Liver (tissue), 9 donors: Measurements from ENCODE around the gene PEX11G. TPM values are rescaled to one million over a fixed set of nuclear protein-coding genes. Genes with fewer than 3 reads are reported as not detected.

Source experiments
- DNase-seq: peaks from one replicate; pipeline ENCODE4 v3.0.0-alpha.2; 2017; ENCODE audit warnings: low spot score
- H3K27ac ChIP-seq, 2 donors: one replicate each; pipeline ENCODE4 v1.7.0; 2013; ENCODE audit warnings: inconsistent platforms in 2 of 2, low read length in 2 of 2, control low read depth in 1 of 2, low read depth in 1 of 2, mild to moderate bottlenecking in 1 of 2
- H3K27me3 ChIP-seq, 4 donors: one replicate each; pipeline versions ENCODE4 v1.6.1 to v1.7.0; 2013; ENCODE audit warnings: low read length in 3 of 4, inconsistent platforms in 1 of 4, mild to moderate bottlenecking in 1 of 4, moderate library complexity in 1 of 4; ENCODE audit not compliant: control insufficient read depth in 4 of 4, insufficient read depth in 4 of 4
- H3K36me3 ChIP-seq, 4 donors: one replicate each; pipeline versions ENCODE4 v1.6.1 to v1.7.0; 2013; ENCODE audit warnings: low read length in 3 of 4, mild to moderate bottlenecking in 3 of 4, low read depth in 1 of 4, moderate library complexity in 1 of 4; ENCODE audit not compliant: control insufficient read depth in 4 of 4, insufficient read depth in 3 of 4
- H3K4me1 ChIP-seq, 4 donors: one replicate each; pipeline versions ENCODE4 v1.6.1 to v1.7.0; 2013; ENCODE audit warnings: low read length in 3 of 4, mild to moderate bottlenecking in 3 of 4, moderate library complexity in 1 of 4; ENCODE audit not compliant: control insufficient read depth in 4 of 4, insufficient read depth in 4 of 4
- H3K4me3 ChIP-seq, 3 donors: one replicate each; pipeline versions ENCODE4 v1.6.1 to v1.7.0; 2013; ENCODE audit warnings: low read length in 3 of 3, control low read depth in 1 of 3, low read depth in 1 of 3, mild to moderate bottlenecking in 1 of 3
- H3K9ac ChIP-seq, 2 donors: one replicate each; pipeline ENCODE4 v1.7.0; 2013; ENCODE audit warnings: low read length in 2 of 2, mild to moderate bottlenecking in 2 of 2, moderate library complexity in 2 of 2, control low read depth in 1 of 2, low read depth in 1 of 2
- H3K9me3 ChIP-seq, 4 donors: one replicate each; pipeline versions ENCODE4 v1.6.1 to v1.7.0; 2013; ENCODE audit warnings: low read length in 3 of 4; ENCODE audit not compliant: control insufficient read depth in 4 of 4
- ATF3 ChIP-seq: IDR thresholded peaks from 2 replicates; pipeline ENCODE4 v1.6.1; 2016; ENCODE audit warnings: antibody characterized with exemption
- FOXA1 ChIP-seq: IDR thresholded peaks from 2 replicates; pipeline ENCODE4 v1.6.1; 2016; ENCODE audit warnings: antibody characterized with exemption
- FOXA2 ChIP-seq: IDR thresholded peaks from 2 replicates; pipeline ENCODE4 v1.6.1; 2016; ENCODE audit warnings: antibody characterized with exemption
- GABPA ChIP-seq, 2 donors: IDR thresholded peaks in 1 of 2; conservative IDR thresholded peaks in 1 of 2; 2 replicates each; pipeline ENCODE4 v1.6.1; 2016; ENCODE audit warnings: antibody characterized with exemption in 2 of 2, mild to moderate bottlenecking in 1 of 2, moderate library complexity in 1 of 2
- HNF4A ChIP-seq, 2 donors: conservative IDR thresholded peaks; 2 replicates each; pipeline ENCODE4 v1.6.1; 2016; ENCODE audit warnings: antibody characterized with exemption in 2 of 2, mild to moderate bottlenecking in 2 of 2
- HNF4G ChIP-seq: IDR thresholded peaks from 2 replicates; pipeline ENCODE4 v1.6.1; 2016; ENCODE audit warnings: antibody characterized with exemption
- JUND ChIP-seq, 2 donors: IDR thresholded peaks; 2 replicates each; pipeline ENCODE4 v1.6.1; 2016; ENCODE audit warnings: antibody characterized with exemption in 2 of 2
- NR2F2 ChIP-seq: IDR thresholded peaks from 2 replicates; pipeline ENCODE4 v1.6.1; 2016; ENCODE audit warnings: antibody characterized with exemption
- RAD21 ChIP-seq, 2 donors: IDR thresholded peaks; 2 replicates each; pipeline ENCODE4 v1.6.1; 2016; ENCODE audit warnings: antibody characterized with exemption in 2 of 2, mild to moderate bottlenecking in 2 of 2
- REST ChIP-seq: IDR thresholded peaks from 2 replicates; pipeline ENCODE4 v1.6.1; 2016; ENCODE audit warnings: antibody characterized with exemption, mild to moderate bottlenecking
- RXRA ChIP-seq, 2 donors: IDR thresholded peaks; 2 replicates each; pipeline ENCODE4 v1.6.1; 2017 to 2018; ENCODE audit warnings: antibody characterized with exemption in 2 of 2, mild to moderate bottlenecking in 1 of 2
- SP1 ChIP-seq: IDR thresholded peaks from 2 replicates; pipeline ENCODE4 v1.6.1; 2018; ENCODE audit warnings: antibody characterized with exemption, mild to moderate bottlenecking
- TAF1 ChIP-seq: conservative IDR thresholded peaks from 2 replicates; pipeline ENCODE4 v1.6.1; 2016; ENCODE audit warnings: antibody characterized with exemption, mild to moderate bottlenecking
- YY1 ChIP-seq: IDR thresholded peaks from 2 replicates; pipeline ENCODE4 v1.6.1; 2016; ENCODE audit warnings: antibody characterized with exemption, mild to moderate bottlenecking
- ZBTB33 ChIP-seq: IDR thresholded peaks from 2 replicates; pipeline ENCODE4 v1.6.1; 2016; ENCODE audit warnings: antibody characterized with exemption
- WGBS: extraction: QIAGEN DNeasy Blood & Tissue Kit; methylation state at CpG from one replicate; pipeline ENCODE4 v1.1.7; 2013; 5-methylcytosine and 5-hydroxymethylcytosine counted together
- polyA plus RNA-seq, 2 donors: library from polyadenylated mRNA; stranded (reverse) in 1 of 2; unstranded in 1 of 2; fragments of 200-250 nt in 1 of 2; fragments of >200 nt in 1 of 2; fragmentation: Nextera tagmentation in 1 of 2; extraction: Ambion mirVana in 1 of 2; gene quantifications; one replicate each; pipeline versions ENCODE4 v1.2.1 to v1.2.3, GENCODE V29; 2013 to 2015
- total RNA-seq, 2 donors: library from RNA; depleted of rRNA; stranded (reverse); fragments of >200 nt; gene quantifications; one replicate each; pipeline ENCODE4 v1.2.3, GENCODE V29; 2014
- TF ChIP-seq, protein P1 (sequence below): fragments of 150-350 bp; IDR thresholded peaks from 2 replicates; pipeline ENCODE4 v1.5.1; 2017; ENCODE audit warnings: improper control_type of control experiment, low read depth, low read length; ENCODE audit not compliant: missing input control
- donor health status: healthy.
- donor health status: healthy.
- donor health status: healthy.
- donor health status: healthy.
- donor health status: healthy.

Gene PEX11G
- total and polyA plus RNA-seq, 4 donors = 1.9 to 10.9 (median 8.2) TPM

DNA sequence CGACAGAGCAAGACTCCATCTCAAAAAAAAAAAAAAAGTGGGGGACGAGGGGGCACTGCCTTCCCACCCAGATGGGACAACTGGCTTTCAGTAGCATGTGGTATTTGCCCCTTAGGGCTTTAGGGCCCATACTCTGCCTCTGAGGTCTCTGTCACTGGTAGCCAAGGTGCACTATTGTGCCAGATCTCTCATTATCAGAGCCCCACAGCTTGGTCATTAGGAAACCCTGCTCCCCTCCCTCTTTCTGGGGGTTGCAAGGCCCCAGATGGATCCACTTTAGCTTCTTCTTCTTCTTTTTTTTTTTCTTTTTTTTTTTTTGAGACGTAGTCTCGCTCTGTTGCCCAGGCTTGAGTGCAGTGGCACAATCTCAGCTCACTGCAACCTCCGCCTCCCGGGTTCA, 15.8 kb upstream of the PEX11G start:
- DNase-seq = no peak
- H3K4me3 ChIP-seq = no peak overlapping the region

More for the DNA sequence above, 15.8 kb upstream of the PEX11G start:
- WGBS = 92% methylated on average over 6 of the region's 6 CpGs
- peaks cover 8 to 12% (median 9%) of the 10 kb centered on the region in 4 donors for H3K4me1 ChIP-seq
- H3K36me3 ChIP-seq = no peaks in the 10 kb centered on the region
- H3K27me3 ChIP-seq = no peaks in the 10 kb centered on the region
- TF ChIP-seq, protein P1, sequence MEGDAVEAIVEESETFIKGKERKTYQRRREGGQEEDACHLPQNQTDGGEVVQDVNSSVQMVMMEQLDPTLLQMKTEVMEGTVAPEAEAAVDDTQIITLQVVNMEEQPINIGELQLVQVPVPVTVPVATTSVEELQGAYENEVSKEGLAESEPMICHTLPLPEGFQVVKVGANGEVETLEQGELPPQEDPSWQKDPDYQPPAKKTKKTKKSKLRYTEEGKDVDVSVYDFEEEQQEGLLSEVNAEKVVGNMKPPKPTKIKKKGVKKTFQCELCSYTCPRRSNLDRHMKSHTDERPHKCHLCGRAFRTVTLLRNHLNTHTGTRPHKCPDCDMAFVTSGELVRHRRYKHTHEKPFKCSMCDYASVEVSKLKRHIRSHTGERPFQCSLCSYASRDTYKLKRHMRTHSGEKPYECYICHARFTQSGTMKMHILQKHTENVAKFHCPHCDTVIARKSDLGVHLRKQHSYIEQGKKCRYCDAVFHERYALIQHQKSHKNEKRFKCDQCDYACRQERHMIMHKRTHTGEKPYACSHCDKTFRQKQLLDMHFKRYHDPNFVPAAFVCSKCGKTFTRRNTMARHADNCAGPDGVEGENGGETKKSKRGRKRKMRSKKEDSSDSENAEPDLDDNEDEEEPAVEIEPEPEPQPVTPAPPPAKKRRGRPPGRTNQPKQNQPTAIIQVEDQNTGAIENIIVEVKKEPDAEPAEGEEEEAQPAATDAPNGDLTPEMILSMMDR = no peak
- no peak for TF ChIP-seq TAF1
- no peak for TF ChIP-seq HNF4G
- no peak for TF ChIP-seq REST
- no peak for TF ChIP-seq GABPA (IDR thresholded peaks at IDR 0.05 in 1 of 2, conservative IDR thresholded peaks at IDR 0.05 in 1 of 2)
- no peak for TF ChIP-seq HNF4A (conservative IDR thresholded peaks at IDR 0.05)
- TF ChIP-seq RXRA (IDR thresholded peaks at IDR 0.05) = no peak
- TF ChIP-seq JUND (IDR thresholded peaks at IDR 0.05) = no peak
- no peak for TF ChIP-seq YY1
- no peak for TF ChIP-seq RAD21 (IDR thresholded peaks at IDR 0.05)
- no peak for TF ChIP-seq NR2F2
- no peak for TF ChIP-seq FOXA1
- no peak for TF ChIP-seq ATF3
- no peak for TF ChIP-seq ZBTB33
- TF ChIP-seq SP1 = no peak
- no peak for TF ChIP-seq FOXA2
- H3K9ac ChIP-seq = no peak overlapping the region
- no peak overlapping the region for H3K27ac ChIP-seq
- no peaks in the 10 kb centered on the region for H3K9me3 ChIP-seq
